ENCODE results near the gene FLOT1.
"Not testable (repeated sequence)": the region's sequence is repeated elsewhere in the genome, so short reads cannot be mapped to it uniquely, and the experiment has no call there.

FLOT1 gene

GRCh38 chr6:30722280-30723112 lies 20.0 kb downstream of the FLOT1 start:
- peak; percentile 86 to 92 for DNase-seq

- DNase-seq, result peak in 1 of 2 donors; percentile 41
Observed at GRCh38 chr6:30722025-30722279, 20.5 kb downstream of the FLOT1 start.

- DNase-seq, result peak; percentile 98
Observed at GRCh38 chr6:30721198-30722024, 21.1 kb downstream of the FLOT1 start.

- DNase-seq, result peak; percentile 71 to 76
Observed at GRCh38 chr6:30720738-30721197, 21.7 kb downstream of the FLOT1 start.

- peak; percentile 95 for DNase-seq
Observed at GRCh38 chr6:30719791-30720737, 22.4 kb downstream of the FLOT1 start, which contains the start of gene TUBB. Gene TUBB (plus strand): TSS chr6:30720352. CDS start chr6:30720507, 155 bp downstream.

- DNase-seq, result no peak
Observed at GRCh38 chr6:30719356-30719755, 23.1 kb downstream of the FLOT1 start.

- not testable (repeated sequence) for DNase-seq
Observed at GRCh38 chr6:30717845-30718720, 24.4 kb downstream of the FLOT1 start.

- peak; percentile 99 for DNase-seq
Observed at GRCh38 chr6:30717129-30717844, 25.2 kb downstream of the FLOT1 start, which contains the start of gene MDC1. Gene MDC1 (minus strand): TSS chr6:30717281. CDS start chr6:30715175, 2,106 bp downstream.

GRCh38 chr6:30716879-30717128 lies 25.7 kb downstream of the FLOT1 start:
- no peak for DNase-seq

GRCh38 chr6:30714263-30714662 lies 28.2 kb downstream of the FLOT1 start:
- DNase-seq, result no peak

- DNase-seq, result no peak
Observed at GRCh38 chr6:30712441-30712945, 30.0 kb downstream of the FLOT1 start.

GRCh38 chr6:30711758-30712380 lies 30.6 kb downstream of the FLOT1 start:
- DNase-seq, result no peak

GRCh38 chr6:30709101-30709868 lies 33.2 kb downstream of the FLOT1 start:
- no peak for DNase-seq

- DNase-seq, result no peak
Observed at GRCh38 chr6:30707281-30707850, 35.1 kb downstream of the FLOT1 start.

GRCh38 chr6:30705620-30706019 lies 36.9 kb downstream of the FLOT1 start:
- no peak for DNase-seq

- DNase-seq, result no peak
Observed at GRCh38 chr6:30703821-30704220, 38.7 kb downstream of the FLOT1 start.

- no peak for DNase-seq
Observed at GRCh38 chr6:30703011-30703410, 39.5 kb downstream of the FLOT1 start.

GRCh38 chr6:30700340-30700739 lies 42.1 kb downstream of the FLOT1 start:
- DNase-seq, result no peak

GRCh38 chr6:30696432-30696831 lies 46.1 kb downstream of the FLOT1 start:
- no peak for DNase-seq

Measured in stimulated activated CD4-positive, alpha-beta T cell treated with anti-CD3 and anti-CD28 coated beads, Interleukin-2, amount 100 ng/mL, for 24 hours (primary cell).